ENCODE data around the gene COL8A1.

Gene COL8A1

GRCh38 chr3:99845331-99845730 is 206.9 kb downstream of the COL8A1 start:
- no peak for DNase-seq (ENCODE audit: low read depth)

GRCh38 chr3:99845999-99846398 is 207.6 kb downstream of the COL8A1 start:
- DNase-seq (ENCODE audit: low read depth): no peak

GRCh38 chr3:99846477-99847160 is 208.2 kb downstream of the COL8A1 start:
- no peak for DNase-seq (ENCODE audit: low read depth)

GRCh38 chr3:99848433-99848832 is 210.0 kb downstream of the COL8A1 start:
- no peak for DNase-seq (ENCODE audit: low read depth)

Measured in stimulated activated CD8-positive, alpha-beta memory T cell treated with anti-CD3 and anti-CD28 coated beads, Interleukin-15, amount 100 ng/mL, for 1 hour (primary cell).